B cell (primary cell): ENCODE data around the gene CACNA1G. TPM values are rescaled to one million over a fixed set of nuclear protein-coding genes. Genes with fewer than 3 reads are reported as not detected.

Experiments
- polyA plus RNA-seq: library from polyadenylated mRNA; depleted of rRNA; stranded (reverse); fragments of >200 nt; gene quantifications from 2 replicates; pipeline ENCODE4 v1.2.3, GENCODE V29; 2012
- total RNA-seq, 2 donors: library from RNA; stranded (reverse); fragments of 120-200 nt in 1 of 2; gene quantifications; 1 replicate in 1 of 2; 2 replicates in 1 of 2; pipeline versions ENCODE4 v1.2.3 to v1.2.4, GENCODE V29; 2013 to 2022

Gene CACNA1G
- total and polyA plus RNA-seq, 2 donors (not counting 1 experiment from before 2014, with no cell fraction given) = 0.12 TPM; not detected in 1

Other genes with a start within 250 kb of the CACNA1G start
- 29.9 and 30.3 TPM in 2 replicates for gene XYLT2, start 214.6 kb upstream of the CACNA1G start, total RNA-seq
- 15.5 and 21.5 TPM in 2 replicates for gene XYLT2, start 214.6 kb upstream of the CACNA1G start, polyA plus RNA-seq
- gene MRPL27, start 187.5 kb upstream of the CACNA1G start, total RNA-seq = 33.5 and 40.2 TPM in 2 replicates
- 19.8 and 32.5 TPM in 2 replicates for gene MRPL27, start 187.5 kb upstream of the CACNA1G start, polyA plus RNA-seq
- gene EME1, start 187.5 kb upstream of the CACNA1G start, total RNA-seq = 2.3 and 3.4 TPM in 2 replicates
- gene EME1, start 187.5 kb upstream of the CACNA1G start, polyA plus RNA-seq = 1.6 and 3.0 TPM in 2 replicates
- gene LRRC59, start 163.2 kb upstream of the CACNA1G start, total RNA-seq = 29.5 and 31.2 TPM in 2 replicates
- 27.7 and 47.4 TPM in 2 replicates for gene LRRC59, start 163.2 kb upstream of the CACNA1G start, polyA plus RNA-seq
- 66.1 and 82.6 TPM in 2 replicates for gene ACSF2, start 134.5 kb upstream of the CACNA1G start, total RNA-seq
- 59.6 and 62.1 TPM in 2 replicates for gene ACSF2, start 134.5 kb upstream of the CACNA1G start, polyA plus RNA-seq
- gene CHAD, start 91.8 kb upstream of the CACNA1G start, total RNA-seq = 3.5 and 3.9 TPM in 2 replicates
- gene CHAD, start 91.8 kb upstream of the CACNA1G start, polyA plus RNA-seq = 1.4 and 4.4 TPM in 2 replicates
- 52.9 and 53.4 TPM in 2 replicates for gene RSAD1, start 81.9 kb upstream of the CACNA1G start, total RNA-seq
- gene RSAD1, start 81.9 kb upstream of the CACNA1G start, polyA plus RNA-seq = 53.2 and 63.9 TPM in 2 replicates
- gene MYCBPAP, start 52.3 kb upstream of the CACNA1G start, total RNA-seq = 5.1 and 5.5 TPM in 2 replicates
- gene MYCBPAP, start 52.3 kb upstream of the CACNA1G start, polyA plus RNA-seq = 0.45 and 1.9 TPM in 2 replicates
- gene EPN3, start 28.0 kb upstream of the CACNA1G start, total RNA-seq = not detected in 2 replicates
- not detected in 2 replicates for gene EPN3, start 28.0 kb upstream of the CACNA1G start, polyA plus RNA-seq
- 68.5 and 72.2 TPM in 2 replicates for gene SPATA20, start 13.5 kb upstream of the CACNA1G start, total RNA-seq
- 18.9 and 61.7 TPM in 2 replicates for gene SPATA20, start 13.5 kb upstream of the CACNA1G start, polyA plus RNA-seq
- gene ABCC3, start 74.2 kb downstream of the CACNA1G start, total RNA-seq = 0.05 and 0.44 TPM in 2 replicates
- 0.37 and 0.60 TPM in 2 replicates for gene ABCC3, start 74.2 kb downstream of the CACNA1G start, polyA plus RNA-seq
- 35.3 and 43.1 TPM in 2 replicates for gene ANKRD40, start 147.2 kb downstream of the CACNA1G start, total RNA-seq
- gene ANKRD40, start 147.2 kb downstream of the CACNA1G start, polyA plus RNA-seq = 13.7 and 17.9 TPM in 2 replicates
- gene LUC7L3, start 158.9 kb downstream of the CACNA1G start, total RNA-seq = 305 and 311 TPM in 2 replicates
- gene LUC7L3, start 158.9 kb downstream of the CACNA1G start, polyA plus RNA-seq = 42.9 and 101 TPM in 2 replicates
- gene ANKRD40CL, start 206.8 kb downstream of the CACNA1G start, total RNA-seq = not detected in 2 replicates
- not detected in 2 replicates for gene ANKRD40CL, start 206.8 kb downstream of the CACNA1G start, polyA plus RNA-seq